NB4 (cell line): ENCODE measurements around the gene EPG5.

Experiments
- CTCF ChIP-seq: IDR thresholded peaks from one replicate; pipeline ENCODE4 v1.5.1; 2012; ENCODE audit warnings: low read depth, low read length
- POLR2A ChIP-seq: IDR thresholded peaks from 2 replicates; pipeline ENCODE4 v1.6.1; 2011; ENCODE audit warnings: mild to moderate bottlenecking; ENCODE audit not compliant: insufficient read length; ENCODE audit errors: extremely low read depth

- no peak for TF ChIP-seq CTCF
- no peak for TF ChIP-seq POLR2A
These were observed 33.9 kb upstream of the EPG5 start for GRCh38 chr18:46001074-46001473.
